ENCODE results near the gene KRTAP10-12. TPM values are rescaled to one million over a fixed set of nuclear protein-coding genes. Genes with fewer than 3 reads are reported as not detected.
A peak's percentile ranks its signal among the peaks of the same experiment; 100 is the strongest.

The KRTAP10-12 gene
- total RNA-seq, 1 experiment from 2014 or later: not detected

- no peaks in the 10 kb centered on the region for H3K27me3 Mint-ChIP-seq (ENCODE audit: insufficient read depth, unreplicated experiment)
- no peaks in the 10 kb centered on the region for H3K9me3 Mint-ChIP-seq (ENCODE audit: unreplicated experiment)
- H3K4me1 Mint-ChIP-seq (ENCODE audit: insufficient read depth, unreplicated experiment): peaks cover 7% of the 10 kb centered on the region
- no peak overlapping the region for H3K27ac Mint-ChIP-seq (ENCODE audit: low read depth, unreplicated experiment)
- CTCF ChIA-PET: interaction anchor here (0.6 to 5.1 kb wide), 6 partner anchors 10 to 229 kb away, joined by 3 to 60 read pairs (median 5); no protein-coding TSS in a partner anchor
- no TSS peak for BruUV-seq (replicated peaks)
- no peaks in the 10 kb centered on the region for H3K36me3 Mint-ChIP-seq (ENCODE audit: insufficient read depth, unreplicated experiment)
- intact Hi-C loops (cut with micrococcal nuclease): no loop called here
- no peak for TF ChIP-seq CTCF (IDR thresholded peaks at IDR 0.05; ENCODE audit: unreplicated experiment)
- DNase-seq (ENCODE audit: unreplicated experiment): no peak
- POLR2A ChIA-PET: no interaction called here
- no peak overlapping the region for H3K4me3 Mint-ChIP-seq (ENCODE audit: unreplicated experiment)
These were observed 42.3 kb downstream of the KRTAP10-12 start for GRCh38 chr21:44739316-44739715.

GRCh38 chr21:44740742-44741141, 43.8 kb downstream of the KRTAP10-12 start:
- peaks cover 7% of the 10 kb centered on the region for H3K4me1 Mint-ChIP-seq (ENCODE audit: insufficient read depth, unreplicated experiment)
- H3K27ac Mint-ChIP-seq (ENCODE audit: low read depth, unreplicated experiment): no peak overlapping the region
- H3K4me3 Mint-ChIP-seq (ENCODE audit: unreplicated experiment): no peak overlapping the region
- no TSS peak for BruUV-seq (replicated peaks)
- no peaks in the 10 kb centered on the region for H3K27me3 Mint-ChIP-seq (ENCODE audit: insufficient read depth, unreplicated experiment)
- no peak for TF ChIP-seq CTCF (IDR thresholded peaks at IDR 0.05; ENCODE audit: unreplicated experiment)
- ChIA-PET POLR2A (no interaction called here), CTCF (interaction anchor here (0.6 to 5.1 kb wide), 6 partner anchors 9 to 799 kb away, joined by 3 to 60 read pairs (median 5); no protein-coding TSS in a partner anchor)
- no peak for DNase-seq (ENCODE audit: unreplicated experiment)
- intact Hi-C loops (cut with micrococcal nuclease): no loop called here
- no peaks in the 10 kb centered on the region for H3K36me3 Mint-ChIP-seq (ENCODE audit: insufficient read depth, unreplicated experiment)
- H3K9me3 Mint-ChIP-seq (ENCODE audit: unreplicated experiment): no peaks in the 10 kb centered on the region

- H3K36me3 Mint-ChIP-seq (ENCODE audit: insufficient read depth, unreplicated experiment): no peaks in the 10 kb centered on the region
- no peak for DNase-seq (ENCODE audit: unreplicated experiment)
- POLR2A ChIA-PET: interaction anchor here (1.2 kb wide), 1 partner anchor 12 kb away, joined by 3 read pairs; no protein-coding TSS in a partner anchor
- H3K27ac Mint-ChIP-seq (ENCODE audit: low read depth, unreplicated experiment): no peak overlapping the region
- CTCF ChIA-PET: interaction anchor here (0.7 to 5.1 kb wide), 23 partner anchors 8 to 259 kb away, joined by 3 to 60 read pairs (median 4); partner anchors contain the start of genes KRTAP10-2 and TSPEAR
- no TSS peak for BruUV-seq (replicated peaks)
- intact Hi-C loops (cut with micrococcal nuclease): loop anchor here (1.0 to 2.0 kb wide), 2 partner anchors 123 to 232 kb away; no protein-coding TSS in a partner anchor
- H3K27me3 Mint-ChIP-seq (ENCODE audit: insufficient read depth, unreplicated experiment): no peaks in the 10 kb centered on the region
- TF ChIP-seq CTCF (IDR thresholded peaks at IDR 0.05; ENCODE audit: unreplicated experiment): no peak
- no peaks in the 10 kb centered on the region for H3K4me1 Mint-ChIP-seq (ENCODE audit: insufficient read depth, unreplicated experiment)
- H3K4me3 Mint-ChIP-seq (ENCODE audit: unreplicated experiment): no peak overlapping the region
- H3K9me3 Mint-ChIP-seq (ENCODE audit: unreplicated experiment): no peaks in the 10 kb centered on the region
These were observed 44.9 kb downstream of the KRTAP10-12 start for GRCh38 chr21:44741921-44742320.

- peak; percentile 41 for TF ChIP-seq CTCF (IDR thresholded peaks at IDR 0.05; ENCODE audit: unreplicated experiment)
- POLR2A ChIA-PET: interaction anchor here (1.2 kb wide), 1 partner anchor 11 kb away, joined by 3 read pairs; no protein-coding TSS in a partner anchor
These were observed 45.6 kb downstream of the KRTAP10-12 start for GRCh38 chr21:44742418-44743153.

More at GRCh38 chr21:44742418-44743153, 45.6 kb downstream of the KRTAP10-12 start:
- BruUV-seq (replicated peaks): no TSS peak
- Mint-ChIP-seq H3K36me3 (ENCODE audit: insufficient read depth, unreplicated experiment) (no peaks in the 10 kb centered on the region), H3K4me3 (ENCODE audit: unreplicated experiment) (no peak overlapping the region), H3K27ac (ENCODE audit: low read depth, unreplicated experiment) (no peak overlapping the region), H3K4me1 (ENCODE audit: insufficient read depth, unreplicated experiment) (no peaks in the 10 kb centered on the region), H3K9me3 (ENCODE audit: unreplicated experiment) (no peaks in the 10 kb centered on the region), H3K27me3 (ENCODE audit: insufficient read depth, unreplicated experiment) (no peaks in the 10 kb centered on the region)
- DNase-seq (ENCODE audit: unreplicated experiment): peak; percentile 43
- intact Hi-C loops (cut with micrococcal nuclease): loop anchor here (1.0 to 2.0 kb wide), 2 partner anchors 124 to 232 kb away; no protein-coding TSS in a partner anchor
- CTCF ChIA-PET: interaction anchor here (0.6 to 5.1 kb wide), 37 partner anchors 9 to 439 kb away, joined by 3 to 60 read pairs (median 4); partner anchors contain the start of genes KRTAP10-2 and TSPEAR

Data from MCF 10A (cell line).